CD4-positive, alpha-beta T cell treated with Interleukin-12 subunit alpha and Interleukin-12 subunit beta, for 1 hour (primary cell): ENCODE data around the gene EVC.

ENCODE experiments used
- DNase-seq: peaks from one replicate; pipeline ENCODE4 v3.0.0-alpha.2; 2020

EVC gene

GRCh38 chr4:5758741-5759140 lies 47.7 kb downstream of the EVC start:
- no peak for DNase-seq

GRCh38 chr4:5759236-5760075 lies 48.5 kb downstream of the EVC start:
- DNase-seq, result no peak

- DNase-seq, result no peak
Observed at GRCh38 chr4:5760246-5760645, 49.2 kb downstream of the EVC start.

- no peak for DNase-seq
Observed at GRCh38 chr4:5760936-5761480, 50.0 kb downstream of the EVC start.

GRCh38 chr4:5770051-5770450 lies 59.0 kb downstream of the EVC start:
- no peak for DNase-seq

- DNase-seq, result no peak
Observed at GRCh38 chr4:5772528-5773270, 61.7 kb downstream of the EVC start.

- no peak for DNase-seq
Observed at GRCh38 chr4:5773271-5773555, 62.2 kb downstream of the EVC start.

GRCh38 chr4:5774416-5775036 lies 63.5 kb downstream of the EVC start:
- no peak for DNase-seq

GRCh38 chr4:5776510-5776909 lies 65.5 kb downstream of the EVC start:
- DNase-seq, result no peak

- DNase-seq, result no peak
Observed at GRCh38 chr4:5780831-5781480, 70.0 kb downstream of the EVC start.

GRCh38 chr4:5781691-5782090 lies 70.7 kb downstream of the EVC start:
- DNase-seq, result no peak

GRCh38 chr4:5782829-5783476 lies 72.0 kb downstream of the EVC start:
- DNase-seq, result no peak

- DNase-seq, result no peak
Observed at GRCh38 chr4:5783486-5783885, 72.5 kb downstream of the EVC start.

- no peak for DNase-seq
Observed at GRCh38 chr4:5784021-5784420, 73.0 kb downstream of the EVC start.

GRCh38 chr4:5784960-5785611 lies 74.1 kb downstream of the EVC start:
- DNase-seq, result no peak

- no peak for DNase-seq
Observed at GRCh38 chr4:5785806-5786680, 75.0 kb downstream of the EVC start.

- no peak for DNase-seq
Observed at GRCh38 chr4:5787311-5787710, 76.3 kb downstream of the EVC start.

- DNase-seq, result no peak
Observed at GRCh38 chr4:5788144-5788543, 77.1 kb downstream of the EVC start.

GRCh38 chr4:5789141-5789540 lies 78.1 kb downstream of the EVC start:
- no peak for DNase-seq

GRCh38 chr4:5790546-5790857 lies 79.5 kb downstream of the EVC start:
- no peak for DNase-seq

- no peak for DNase-seq
Observed at GRCh38 chr4:5791654-5792053, 80.7 kb downstream of the EVC start.
